Measurements from ENCODE around the gene PDHB. TPM values are rescaled to one million over a fixed set of nuclear protein-coding genes. Genes with fewer than 3 reads are reported as not detected.

The PDHB gene
- total and polyA plus RNA-seq, 4 donors, result 50.8 to 67.6 (median 63.1) TPM

- Histone ChIP-seq H3K4me3 (no peak overlapping the region), H3K27me3 (ENCODE audit: control insufficient read depth in 3 of 3, insufficient read depth in 3 of 3, low read length in 2 of 3) (no peaks in the 10 kb centered on the region), H3K9me3 (ENCODE audit: control insufficient read depth in 4 of 4, insufficient read depth in 3 of 4, low read length in 3 of 4) (no peaks in the 10 kb centered on the region), H3K36me3 (ENCODE audit: control insufficient read depth in 4 of 4, insufficient read depth in 4 of 4, low read length in 4 of 4) (no peaks in the 10 kb centered on the region), H3K27ac (ENCODE audit: low read depth in 1 of 2, low read length in 1 of 2) (no peak overlapping the region), H3K4me1 (ENCODE audit: control insufficient read depth in 5 of 5, insufficient read depth in 5 of 5, low read length in 5 of 5) (peaks cover 0 to 6% (median 0%) of the 10 kb centered on the region in 5 donors), H3K9ac (ENCODE audit: insufficient read depth in 1 of 2, low read length in 2 of 2) (no peak overlapping the region)
- WGBS, 2 donors, result 89 to 95% methylated on average over 1 of the region's 1 CpG
- TF ChIP-seq, protein P1, sequence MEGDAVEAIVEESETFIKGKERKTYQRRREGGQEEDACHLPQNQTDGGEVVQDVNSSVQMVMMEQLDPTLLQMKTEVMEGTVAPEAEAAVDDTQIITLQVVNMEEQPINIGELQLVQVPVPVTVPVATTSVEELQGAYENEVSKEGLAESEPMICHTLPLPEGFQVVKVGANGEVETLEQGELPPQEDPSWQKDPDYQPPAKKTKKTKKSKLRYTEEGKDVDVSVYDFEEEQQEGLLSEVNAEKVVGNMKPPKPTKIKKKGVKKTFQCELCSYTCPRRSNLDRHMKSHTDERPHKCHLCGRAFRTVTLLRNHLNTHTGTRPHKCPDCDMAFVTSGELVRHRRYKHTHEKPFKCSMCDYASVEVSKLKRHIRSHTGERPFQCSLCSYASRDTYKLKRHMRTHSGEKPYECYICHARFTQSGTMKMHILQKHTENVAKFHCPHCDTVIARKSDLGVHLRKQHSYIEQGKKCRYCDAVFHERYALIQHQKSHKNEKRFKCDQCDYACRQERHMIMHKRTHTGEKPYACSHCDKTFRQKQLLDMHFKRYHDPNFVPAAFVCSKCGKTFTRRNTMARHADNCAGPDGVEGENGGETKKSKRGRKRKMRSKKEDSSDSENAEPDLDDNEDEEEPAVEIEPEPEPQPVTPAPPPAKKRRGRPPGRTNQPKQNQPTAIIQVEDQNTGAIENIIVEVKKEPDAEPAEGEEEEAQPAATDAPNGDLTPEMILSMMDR (IDR thresholded peaks at IDR 0.05; ENCODE audit: control extremely low read depth, extremely low read depth), result no peak
- ATAC-seq (ENCODE audit: insufficient read depth, low FRiP score) (no peak), DNase-seq (no peak)
Measured at GRCh38 chr3:58473275-58473674, 39.6 kb upstream of the PDHB start.

DNA sequence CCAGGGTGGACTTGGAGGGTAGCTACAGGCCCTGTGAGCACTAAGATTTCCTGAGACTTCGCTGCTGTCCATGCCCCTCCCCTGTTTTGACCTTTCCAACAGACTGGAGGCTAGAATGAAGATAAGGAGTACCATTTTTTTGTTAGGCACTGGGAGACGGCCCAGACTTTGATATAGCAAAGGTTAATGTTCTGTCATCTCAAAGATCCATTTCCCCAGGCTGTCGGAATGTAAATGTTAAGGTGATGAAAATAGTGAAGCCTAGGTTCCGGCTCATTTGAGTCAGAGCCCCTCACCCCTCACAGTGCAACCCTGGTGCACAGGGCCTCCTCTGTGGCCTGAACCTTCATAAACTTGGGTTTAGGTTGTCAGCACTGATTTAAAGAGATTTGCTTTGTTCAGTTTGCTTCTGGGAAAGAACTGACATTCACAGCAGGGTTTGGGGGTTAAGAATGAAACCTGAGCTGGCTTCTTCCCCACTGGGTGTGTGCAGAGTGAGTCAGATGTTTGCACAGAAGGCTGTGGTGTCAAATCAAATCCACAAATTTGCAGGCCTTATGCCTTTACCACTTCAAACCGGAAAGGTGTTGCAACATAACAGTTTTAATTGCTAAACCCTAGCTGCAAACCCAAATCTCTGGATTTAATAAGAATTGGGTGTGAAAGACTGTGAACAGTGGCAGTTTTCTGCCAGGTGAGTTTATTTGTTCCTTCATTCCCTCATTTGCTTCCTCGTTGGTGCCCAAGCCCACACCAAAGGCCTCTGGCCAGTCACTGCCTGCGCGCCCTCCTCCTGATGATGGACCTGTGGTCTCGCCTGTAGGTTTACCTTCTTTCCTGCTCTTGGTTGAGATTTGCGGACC, 37.6 kb upstream of the PDHB start:
- H3K4me3 ChIP-seq, result no peak overlapping the region
- WGBS, 2 donors, result 46 to 47% methylated on average over 10 of the region's 10 CpGs
- peak overlapping the region in 1 of 2 donors; percentile 74 for H3K27ac ChIP-seq (ENCODE audit: low read depth in 1 of 2, low read length in 1 of 2)
- ATAC-seq (ENCODE audit: insufficient read depth, low FRiP score) (peak; percentile 85), DNase-seq (peak in 2 of 3 donors; percentile 36 to 68)
- H3K27me3 ChIP-seq (ENCODE audit: control insufficient read depth in 3 of 3, insufficient read depth in 3 of 3, low read length in 2 of 3), result no peaks in the 10 kb centered on the region
- H3K9me3 ChIP-seq (ENCODE audit: control insufficient read depth in 4 of 4, insufficient read depth in 3 of 4, low read length in 3 of 4), result no peaks in the 10 kb centered on the region
- H3K4me1 ChIP-seq (ENCODE audit: control insufficient read depth in 5 of 5, insufficient read depth in 5 of 5, low read length in 5 of 5), result peaks cover 0 to 6% (median 0%) of the 10 kb centered on the region in 5 donors
- TF ChIP-seq, protein P1 (IDR thresholded peaks at IDR 0.05; ENCODE audit: control extremely low read depth, extremely low read depth), result no peak
- no peak overlapping the region for H3K9ac ChIP-seq (ENCODE audit: insufficient read depth in 1 of 2, low read length in 2 of 2)
- no peaks in the 10 kb centered on the region for H3K36me3 ChIP-seq (ENCODE audit: control insufficient read depth in 4 of 4, insufficient read depth in 4 of 4, low read length in 4 of 4)

- Histone ChIP-seq H3K4me3 (no peak overlapping the region), H3K36me3 (ENCODE audit: control insufficient read depth in 4 of 4, insufficient read depth in 4 of 4, low read length in 4 of 4) (no peaks in the 10 kb centered on the region), H3K9ac (ENCODE audit: insufficient read depth in 1 of 2, low read length in 2 of 2) (no peak overlapping the region), H3K27ac (ENCODE audit: low read depth in 1 of 2, low read length in 1 of 2) (peak overlapping the region in 1 of 2 donors; percentile 74), H3K9me3 (ENCODE audit: control insufficient read depth in 4 of 4, insufficient read depth in 3 of 4, low read length in 3 of 4) (no peaks in the 10 kb centered on the region), H3K27me3 (ENCODE audit: control insufficient read depth in 3 of 3, insufficient read depth in 3 of 3, low read length in 2 of 3) (no peaks in the 10 kb centered on the region), H3K4me1 (ENCODE audit: control insufficient read depth in 5 of 5, insufficient read depth in 5 of 5, low read length in 5 of 5) (peaks cover 0 to 6% (median 0%) of the 10 kb centered on the region in 5 donors)
- TF ChIP-seq, protein P1 (IDR thresholded peaks at IDR 0.05; ENCODE audit: control extremely low read depth, extremely low read depth), result no peak
- WGBS, 2 donors, result 93 to 94% methylated on average over 12 of the region's 12 CpGs
- DNase-seq (no peak), ATAC-seq (ENCODE audit: insufficient read depth, low FRiP score) (no peak)
Measured at GRCh38 chr3:58470363-58471024, 36.9 kb upstream of the PDHB start.

All from lung (tissue), 12 donors.